Fibroblast of skin of left biceps (primary cell): ENCODE data around the gene ANKRD44.
"Not testable (repeated sequence)": the region's sequence is repeated elsewhere in the genome, so short reads cannot be mapped to it uniquely, and the experiment has no call there.

Experiments used
- DNase-seq, 2 experiments: peaks; one replicate each; pipeline ENCODE4 v3.0.0-alpha.2; 2013; ENCODE audit warnings: low read depth in 2 of 2

Gene ANKRD44

GRCh38 chr2:197259470-197259999 lies 51.0 kb downstream of the ANKRD44 start:
- DNase-seq = no peak

DNA sequence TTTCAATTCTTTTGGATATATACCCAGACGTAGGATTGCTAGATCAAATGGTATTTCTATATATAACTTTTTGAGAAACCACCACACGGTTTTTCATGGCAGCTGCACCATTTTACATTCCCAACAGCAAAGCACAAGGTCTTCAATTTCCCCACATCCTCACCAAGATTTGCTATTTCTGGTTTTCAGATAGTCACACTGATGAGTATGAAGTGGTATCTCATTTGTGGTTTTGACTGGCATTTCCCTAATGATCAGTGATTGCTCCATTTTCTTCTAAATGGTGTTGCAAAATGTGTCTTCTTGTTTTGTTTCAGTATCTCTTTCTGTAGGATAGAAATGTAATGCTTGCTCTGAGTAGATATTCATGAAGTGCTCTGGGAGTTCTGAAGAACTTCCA lies 52.0 kb downstream of the ANKRD44 start:
- DNase-seq = no peak

- no peak for DNase-seq
Observed at GRCh38 chr2:197256547-197257170, 53.9 kb downstream of the ANKRD44 start.

- DNase-seq = no peak
Observed at GRCh38 chr2:197256021-197256420, 54.6 kb downstream of the ANKRD44 start.

GRCh38 chr2:197255543-197255942 lies 55.0 kb downstream of the ANKRD44 start:
- DNase-seq = no peak

GRCh38 chr2:197254776-197255530 lies 55.6 kb downstream of the ANKRD44 start:
- DNase-seq = no peak

DNA sequence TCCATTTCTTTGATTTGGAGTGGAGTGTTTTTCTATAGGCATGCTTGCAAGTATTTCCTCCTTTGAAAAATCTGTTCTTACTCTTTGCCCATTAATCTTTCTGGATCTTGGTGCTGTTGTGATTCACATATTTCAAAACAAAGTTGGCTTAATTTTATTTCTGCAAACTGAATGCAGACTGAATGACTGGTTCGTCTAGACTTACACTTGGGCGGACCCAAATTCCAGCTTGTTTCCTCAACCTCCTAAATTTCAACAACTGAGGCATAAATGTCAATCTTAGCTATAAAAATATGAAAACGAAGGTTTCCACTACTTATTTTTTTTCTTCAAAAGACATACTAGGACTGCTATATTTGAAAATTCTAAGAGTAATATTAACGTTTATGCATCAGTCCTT lies 59.0 kb downstream of the ANKRD44 start:
- DNase-seq = no peak

DNA sequence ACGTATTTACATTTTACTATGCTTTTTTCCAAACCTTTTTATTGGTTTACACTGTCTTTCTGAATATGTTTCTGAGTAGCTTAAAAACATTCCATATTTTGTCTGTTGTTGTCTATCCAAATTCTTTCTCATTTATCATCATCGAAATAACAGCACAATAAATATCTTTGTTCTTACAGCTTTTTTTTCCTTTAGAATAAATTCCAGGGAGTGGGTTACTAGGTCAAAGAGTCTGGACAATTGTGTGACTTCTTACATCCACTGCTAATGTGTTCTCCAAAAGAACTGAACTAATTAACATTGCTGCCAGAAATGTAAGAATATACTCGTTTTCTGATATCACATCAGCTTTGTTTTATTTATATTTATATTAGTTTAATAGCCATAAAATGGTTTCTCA lies 59.4 kb downstream of the ANKRD44 start:
- DNase-seq = no peak

- no peak for DNase-seq
Observed at GRCh38 chr2:197250084-197250397, 60.5 kb downstream of the ANKRD44 start.

DNA sequence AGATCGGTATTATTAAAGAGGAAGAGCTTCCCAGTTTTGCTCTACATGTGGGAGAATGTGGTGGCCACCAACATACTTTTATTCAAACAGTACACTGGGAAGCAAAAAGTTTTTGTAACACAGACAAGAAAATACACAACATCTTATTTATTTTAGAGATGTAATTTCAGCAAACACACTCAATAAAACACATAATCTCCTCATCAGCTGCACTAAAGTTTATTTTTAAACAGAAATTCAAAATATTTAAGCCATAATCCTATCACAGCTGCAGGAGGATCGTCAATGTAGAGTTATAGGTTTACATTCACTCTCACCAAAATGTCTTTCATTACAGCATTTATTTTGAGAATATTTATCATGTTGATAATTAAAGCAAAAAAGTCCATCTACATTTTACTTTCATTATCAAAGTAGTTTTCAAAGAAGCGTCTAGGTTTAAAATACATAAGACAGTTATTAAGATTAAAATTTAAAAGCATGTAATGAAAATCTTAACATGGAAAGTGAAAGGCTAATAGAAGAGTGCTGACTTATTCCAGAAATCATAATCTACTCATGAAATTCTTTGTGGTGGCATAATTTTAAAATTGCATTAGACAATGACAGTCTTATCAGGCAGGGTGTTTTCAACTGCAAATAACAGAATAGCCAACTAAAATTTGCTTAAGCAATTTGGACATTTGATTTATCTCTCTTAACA lies 61.0 kb downstream of the ANKRD44 start:
- no peak for DNase-seq

GRCh38 chr2:197248623-197249022 lies 62.0 kb downstream of the ANKRD44 start:
- DNase-seq = no peak

DNA sequence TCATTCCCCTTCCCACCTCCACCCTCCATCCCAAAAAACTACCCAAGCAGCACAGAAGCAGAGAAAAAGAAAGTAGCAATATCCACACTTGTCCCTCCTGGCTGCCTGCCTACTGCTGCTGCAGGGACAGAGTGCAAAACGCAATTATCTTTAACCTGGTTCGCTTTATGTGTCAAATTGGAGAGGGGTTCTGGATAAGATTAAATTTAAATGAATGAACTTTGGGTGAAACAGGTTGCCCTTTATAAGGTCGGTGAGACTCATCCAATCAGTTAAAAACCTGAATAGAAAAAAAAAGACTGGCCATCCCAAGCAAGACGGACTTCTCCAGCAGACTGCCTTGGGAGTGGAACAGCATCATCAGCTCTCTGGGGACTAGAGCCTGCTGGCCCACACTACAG lies 62.6 kb downstream of the ANKRD44 start:
- DNase-seq = no peak

DNA sequence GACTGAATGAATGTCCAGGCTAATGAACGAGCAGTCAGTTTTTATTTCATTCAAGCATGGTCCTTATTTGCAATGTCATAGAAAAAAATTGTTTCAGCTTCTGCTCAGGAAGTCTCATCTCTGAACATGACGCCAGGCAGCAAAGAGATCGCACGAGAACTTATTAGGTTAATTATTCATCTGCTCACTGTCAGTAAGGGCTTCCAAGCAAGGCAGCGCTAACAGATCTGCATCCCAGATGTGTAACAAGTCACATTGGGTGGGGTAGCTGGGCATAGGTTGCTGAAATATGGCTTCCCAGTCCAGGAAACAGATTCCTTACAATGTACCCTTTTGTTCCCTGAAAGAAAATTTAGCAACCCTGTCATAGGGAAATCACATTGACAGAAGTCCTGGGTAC lies 63.5 kb downstream of the ANKRD44 start:
- no peak for DNase-seq

DNA sequence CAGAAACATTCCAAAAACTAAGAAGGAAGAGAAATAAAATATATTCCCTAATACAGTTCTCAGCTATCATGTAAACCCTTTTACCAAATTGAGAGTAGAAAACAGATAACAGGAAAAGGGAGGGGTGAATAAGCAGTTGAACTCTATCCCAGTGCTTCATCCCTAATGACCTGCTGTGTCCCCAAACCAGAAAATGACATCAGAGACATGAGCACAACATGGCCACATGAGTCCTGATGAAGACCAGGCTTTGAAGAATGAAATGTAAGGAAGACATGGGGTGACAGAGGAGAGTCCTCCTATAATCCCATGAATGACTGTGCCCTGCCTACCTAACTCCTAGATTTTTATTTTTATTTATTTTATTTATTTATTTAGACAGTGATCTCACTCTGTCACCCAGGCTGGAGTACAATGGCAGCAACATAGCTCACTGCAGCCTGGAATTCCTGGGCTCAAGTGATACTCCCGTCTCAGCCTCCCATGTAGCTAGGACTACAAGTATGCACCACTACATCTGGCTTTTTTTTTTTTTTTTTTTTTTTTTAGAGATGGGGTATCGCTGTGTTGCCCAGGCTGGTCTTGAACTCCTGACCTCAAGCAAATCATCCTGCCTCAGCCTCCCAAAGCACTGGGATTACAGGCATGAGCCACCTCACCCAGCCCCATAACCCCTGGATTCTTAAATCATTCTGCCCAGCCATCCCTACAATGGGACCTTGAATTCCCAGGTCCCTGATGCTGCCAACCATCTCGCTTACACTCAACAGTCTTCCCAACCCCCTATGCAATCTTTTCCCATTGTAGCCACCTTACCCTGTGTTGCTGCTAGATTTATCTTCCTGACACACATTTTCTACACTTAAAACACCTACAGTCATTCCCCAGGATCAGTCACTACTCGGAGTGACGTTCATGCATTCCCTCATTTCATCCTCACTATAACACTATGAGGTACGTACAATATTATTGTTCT lies 64.5 kb downstream of the ANKRD44 start:
- DNase-seq = no peak

DNA sequence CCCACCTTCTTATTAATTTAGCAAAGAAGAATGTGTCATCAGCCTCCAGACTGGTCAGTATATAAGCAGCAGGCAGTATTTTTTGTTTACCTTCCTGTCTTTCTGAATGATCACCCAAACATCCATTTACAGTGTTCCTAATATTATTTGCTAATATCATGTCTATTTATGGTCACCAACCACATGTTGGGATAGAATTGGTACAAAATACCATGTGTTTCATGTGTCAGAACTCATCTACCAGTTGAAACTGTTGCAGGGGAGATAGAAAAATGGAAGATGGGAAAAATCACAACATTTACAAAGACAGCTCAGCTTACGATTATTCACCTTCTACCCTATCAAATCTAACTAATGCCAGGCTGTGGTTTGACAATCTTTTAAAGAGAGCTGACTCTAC lies 66.2 kb downstream of the ANKRD44 start:
- no peak for DNase-seq

DNA sequence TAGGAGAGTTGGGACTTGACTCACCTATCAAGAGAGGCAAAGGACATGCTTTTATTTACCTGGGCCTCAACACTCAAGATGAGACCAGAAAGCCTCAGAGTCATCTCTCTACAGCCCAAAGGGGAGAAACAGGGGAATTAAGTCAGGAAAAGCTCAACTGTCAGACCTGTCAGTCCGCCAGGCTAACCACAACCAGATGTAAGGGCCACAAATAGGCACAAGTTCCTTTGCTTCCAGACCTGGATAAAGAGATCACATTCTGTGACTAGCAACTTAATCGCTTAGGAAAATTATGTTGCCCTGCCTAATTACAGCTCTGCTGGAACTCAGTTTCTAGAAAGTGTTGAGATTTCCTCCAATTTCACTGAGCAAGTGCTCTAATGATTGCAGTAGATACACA lies 67.9 kb downstream of the ANKRD44 start:
- DNase-seq = no peak

DNA sequence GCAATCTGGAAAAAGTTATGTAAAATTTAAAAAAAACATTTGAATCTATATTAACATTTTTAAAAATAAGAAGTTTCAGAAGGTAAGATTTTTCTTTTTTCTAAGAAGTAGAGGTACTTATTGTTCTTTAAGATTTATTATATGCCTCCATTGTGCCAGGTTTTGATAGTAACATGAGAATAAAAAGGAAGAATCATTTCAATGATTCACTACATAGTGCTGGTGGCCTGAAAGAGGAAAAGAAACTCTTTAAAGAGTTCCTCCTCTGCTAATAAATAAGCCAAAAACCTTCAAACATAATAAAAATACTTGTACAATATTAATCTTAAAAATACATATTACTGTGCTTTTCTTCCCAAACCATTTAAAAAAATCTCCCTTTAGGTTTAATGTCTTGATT lies 69.0 kb downstream of the ANKRD44 start:
- no peak for DNase-seq

GRCh38 chr2:197241153-197241552 lies 69.4 kb downstream of the ANKRD44 start:
- DNase-seq = no peak

- DNase-seq = no peak
Observed at GRCh38 chr2:197240421-197241041, 70.0 kb downstream of the ANKRD44 start.

DNA sequence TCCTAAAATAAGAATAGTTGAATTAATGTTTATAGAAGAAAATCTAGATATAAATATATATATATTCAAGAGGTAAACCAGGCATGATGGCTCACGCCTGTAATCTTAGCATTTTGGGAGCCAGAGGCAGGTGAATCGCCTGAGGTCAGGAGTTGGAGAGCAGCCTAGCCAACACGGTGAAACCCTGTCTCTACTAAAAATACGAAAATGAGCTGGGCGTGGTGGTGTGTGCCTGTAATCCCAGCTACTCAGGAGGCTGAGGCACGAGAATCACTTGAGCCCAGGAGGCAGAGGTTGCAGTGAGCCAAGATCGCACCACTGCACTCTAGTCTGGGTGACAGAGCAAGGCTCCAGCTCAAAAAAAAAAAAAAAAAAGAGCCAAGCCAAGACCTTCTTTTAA lies 70.6 kb downstream of the ANKRD44 start:
- not testable (repeated sequence) for DNase-seq

DNA sequence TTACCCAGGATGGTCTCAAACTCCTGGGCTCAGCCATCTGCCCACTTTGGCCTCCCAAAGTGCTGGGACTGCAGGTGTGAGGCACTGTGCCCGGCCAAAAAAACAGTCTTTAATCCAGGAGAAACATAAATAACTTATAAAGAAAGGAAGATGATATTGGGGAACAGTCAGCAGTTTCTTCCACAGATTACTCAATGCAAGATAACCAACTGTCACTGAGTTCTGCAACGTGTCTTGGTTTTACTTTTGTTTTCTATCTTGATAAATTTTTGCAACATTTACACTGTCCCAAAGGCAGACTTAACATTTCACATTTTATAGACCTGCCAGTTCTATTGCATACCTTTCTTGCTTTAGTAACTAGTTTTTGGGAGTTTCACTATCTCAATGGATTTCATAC lies 71.1 kb downstream of the ANKRD44 start:
- no peak for DNase-seq
